ENCODE results near the gene VMP1. TPM values are rescaled to one million over a fixed set of nuclear protein-coding genes. Genes with fewer than 3 reads are reported as not detected.

VMP1 gene
- total RNA-seq, 1 experiment from 2014 or later = 83.1 TPM

- Mint-ChIP-seq H3K27me3 (ENCODE audit: low read depth) (no peaks in the 10 kb centered on the region), H3K27ac (no peak overlapping the region), H3K9me3 (peaks cover 4 to 10% of the 10 kb centered on the region in 2 experiments; a peak in 3 of 5 replicates), H3K4me1 (peaks cover 13 to 17% of the 10 kb centered on the region in 2 experiments), H3K4me3 (no peak overlapping the region), H3K36me3 (ENCODE audit: insufficient read depth in 1 of 3, low read depth in 3 of 3) (peaks cover 7 to 26% (median 24%) of the 10 kb centered on the region in 3 experiments)
- H3K4me2 ChIP-seq (ENCODE audit: insufficient read depth, insufficient read length, low read length) = no peak overlapping the region
- H3K79me2 ChIP-seq (ENCODE audit: insufficient read depth, low read length) = no peaks in the 10 kb centered on the region
- H2BK15ac ChIP-seq (ENCODE audit: low read depth, low read length) = no peak overlapping the region
- peaks cover 3% of the 10 kb centered on the region for H3K4me1 ChIP-seq (ENCODE audit: insufficient read depth, low read length)
- H2BK20ac ChIP-seq (ENCODE audit: low read depth, low read length, poor library complexity, severe bottlenecking) = no peak overlapping the region
- H2BK12ac ChIP-seq (ENCODE audit: insufficient read length, low read depth, low read length) = no peak overlapping the region
- no peaks in the 10 kb centered on the region for H3K23me2 ChIP-seq (ENCODE audit: insufficient read length, low read depth, low read length, poor library complexity, severe bottlenecking)
- no peak overlapping the region for H2AFZ ChIP-seq (ENCODE audit: low read length)
- H4K5ac ChIP-seq (ENCODE audit: insufficient read length, low read depth, low read length) = no peak overlapping the region
- no peak overlapping the region for H3K4ac ChIP-seq (ENCODE audit: low read depth, low read length)
- no peak overlapping the region for H3K14ac ChIP-seq (ENCODE audit: insufficient read depth, low read length)
- H3K56ac ChIP-seq (ENCODE audit: insufficient read length, low read depth, low read length) = no peak overlapping the region
- no peaks in the 10 kb centered on the region for H3K79me1 ChIP-seq (ENCODE audit: insufficient read depth, low read depth, low read length, poor library complexity, severe bottlenecking)
- H4K20me1 ChIP-seq (ENCODE audit: control insufficient read depth, insufficient read depth, insufficient read length) = no peaks in the 10 kb centered on the region
- no peak overlapping the region for H4K91ac ChIP-seq (ENCODE audit: insufficient read length, low read depth, low read length)
- no peak for TF ChIP-seq CTCF (conservative IDR thresholded peaks at IDR 0.05)
- no peak for DNase-seq
- no peak overlapping the region for H3K23ac ChIP-seq (ENCODE audit: insufficient read length, low read depth, low read length)
- WGBS (ENCODE audit: extremely low coverage, insufficient read length, low lambda C conversion rate) = no CpG with 5 or more reads among the region's 1 CpG
- H3K27ac ChIP-seq (ENCODE audit: insufficient read length, low read depth, low read length) = no peak overlapping the region
- H3K9ac ChIP-seq (ENCODE audit: extremely low read depth, insufficient read length, low read length) = no peak overlapping the region
- H3K18ac ChIP-seq (ENCODE audit: insufficient read length, low read depth, low read length) = no peak overlapping the region
- no peak overlapping the region for H2BK5ac ChIP-seq (ENCODE audit: insufficient read length, low read length)
- no peak overlapping the region for H2AK5ac ChIP-seq (ENCODE audit: insufficient read length, low read length)
- no peaks in the 10 kb centered on the region for H3K9me3 ChIP-seq (ENCODE audit: control insufficient read depth, low read depth, low read length)
- no peak overlapping the region for H3T11ph ChIP-seq (ENCODE audit: low read length)
- no peak overlapping the region for H4K8ac ChIP-seq (replicated peaks; ENCODE audit: insufficient read length, low read depth, low read length)
- H2BK120ac ChIP-seq (ENCODE audit: low read depth, low read length, poor library complexity, severe bottlenecking) = no peak overlapping the region
- no peaks in the 10 kb centered on the region for H3K27me3 ChIP-seq (ENCODE audit: insufficient read depth, low read length)
These were observed 52.7 kb downstream of the VMP1 start for GRCh38 chr17:59760160-59760559.

Measured in H9 (cell line).